LNCaP clone FGC (cell line): Measurements from ENCODE around the gene TMEM51.

Source experiments
- DNase-seq: peaks from one replicate; pipeline ENCODE4 v3.0.0-alpha.2; 2011; ENCODE audit warnings: low read depth
- H3K4me3 ChIP-seq: 2 replicates; pipeline ENCODE4 v1.5.1; 2011; ENCODE audit warnings: mild to moderate bottlenecking, low read depth, low read length, control low read depth
- TF ChIP-seq, protein P1 (sequence below): IDR thresholded peaks from 2 replicates; pipeline ENCODE4 v1.5.1; 2012; ENCODE audit warnings: mild to moderate bottlenecking; ENCODE audit not compliant: control insufficient read depth, insufficient read depth; ENCODE audit errors: extremely low read depth

The TMEM51 gene

DNA sequence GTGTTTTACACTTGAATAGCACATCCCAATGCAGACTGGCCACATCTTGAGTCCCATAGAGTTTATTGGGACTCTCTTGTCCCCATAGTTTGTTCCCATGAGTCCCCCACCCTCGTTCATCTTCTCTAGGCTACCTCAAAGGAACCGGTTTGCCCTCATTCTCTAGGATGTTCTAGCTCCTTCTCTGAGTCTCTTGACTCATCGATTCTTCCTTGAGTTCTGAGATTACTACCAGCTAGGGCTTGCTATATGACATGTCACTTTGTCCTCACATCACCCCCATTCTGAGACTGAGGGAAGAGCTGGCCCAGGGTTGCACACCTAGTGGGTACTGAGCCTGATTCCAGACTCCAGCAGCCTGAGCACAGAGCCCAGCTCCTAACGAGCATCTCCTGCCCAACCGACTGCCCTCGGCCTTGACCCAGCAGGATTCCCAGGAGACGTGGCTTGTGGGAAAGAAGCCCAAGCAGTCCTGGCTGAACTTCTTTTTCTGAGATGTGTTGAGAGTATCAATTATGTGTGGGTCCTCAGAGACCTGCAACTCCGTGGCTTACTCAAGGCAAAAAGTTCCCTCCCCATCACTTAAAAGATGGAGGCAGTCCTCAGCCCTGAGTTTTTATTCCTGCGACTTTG lies 42.0 kb downstream of the TMEM51 start:
- H3K4me3 ChIP-seq: no peak overlapping the region
- TF ChIP-seq, protein P1, sequence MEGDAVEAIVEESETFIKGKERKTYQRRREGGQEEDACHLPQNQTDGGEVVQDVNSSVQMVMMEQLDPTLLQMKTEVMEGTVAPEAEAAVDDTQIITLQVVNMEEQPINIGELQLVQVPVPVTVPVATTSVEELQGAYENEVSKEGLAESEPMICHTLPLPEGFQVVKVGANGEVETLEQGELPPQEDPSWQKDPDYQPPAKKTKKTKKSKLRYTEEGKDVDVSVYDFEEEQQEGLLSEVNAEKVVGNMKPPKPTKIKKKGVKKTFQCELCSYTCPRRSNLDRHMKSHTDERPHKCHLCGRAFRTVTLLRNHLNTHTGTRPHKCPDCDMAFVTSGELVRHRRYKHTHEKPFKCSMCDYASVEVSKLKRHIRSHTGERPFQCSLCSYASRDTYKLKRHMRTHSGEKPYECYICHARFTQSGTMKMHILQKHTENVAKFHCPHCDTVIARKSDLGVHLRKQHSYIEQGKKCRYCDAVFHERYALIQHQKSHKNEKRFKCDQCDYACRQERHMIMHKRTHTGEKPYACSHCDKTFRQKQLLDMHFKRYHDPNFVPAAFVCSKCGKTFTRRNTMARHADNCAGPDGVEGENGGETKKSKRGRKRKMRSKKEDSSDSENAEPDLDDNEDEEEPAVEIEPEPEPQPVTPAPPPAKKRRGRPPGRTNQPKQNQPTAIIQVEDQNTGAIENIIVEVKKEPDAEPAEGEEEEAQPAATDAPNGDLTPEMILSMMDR: no peak
- no peak for DNase-seq

DNA sequence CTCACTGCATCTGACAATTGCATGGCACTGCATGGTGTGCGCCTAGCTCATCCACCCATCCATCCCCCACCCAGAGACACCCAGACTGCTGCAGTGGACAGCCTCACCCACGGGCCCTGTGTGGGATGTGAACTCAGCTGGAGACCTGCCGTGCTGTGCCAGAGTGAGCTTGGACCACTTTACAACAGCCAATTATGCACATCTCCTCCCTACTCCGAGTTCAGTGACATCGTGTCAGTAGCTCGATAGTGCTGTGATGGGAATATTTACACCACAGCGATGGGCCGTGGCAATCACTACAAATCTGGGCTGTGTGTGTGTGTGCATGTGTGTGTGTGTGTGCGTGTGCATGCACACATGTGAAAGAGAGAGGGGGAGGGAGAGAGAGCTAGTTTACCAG lies 42.5 kb downstream of the TMEM51 start:
- DNase-seq: no peak
- no peak overlapping the region for H3K4me3 ChIP-seq

DNA sequence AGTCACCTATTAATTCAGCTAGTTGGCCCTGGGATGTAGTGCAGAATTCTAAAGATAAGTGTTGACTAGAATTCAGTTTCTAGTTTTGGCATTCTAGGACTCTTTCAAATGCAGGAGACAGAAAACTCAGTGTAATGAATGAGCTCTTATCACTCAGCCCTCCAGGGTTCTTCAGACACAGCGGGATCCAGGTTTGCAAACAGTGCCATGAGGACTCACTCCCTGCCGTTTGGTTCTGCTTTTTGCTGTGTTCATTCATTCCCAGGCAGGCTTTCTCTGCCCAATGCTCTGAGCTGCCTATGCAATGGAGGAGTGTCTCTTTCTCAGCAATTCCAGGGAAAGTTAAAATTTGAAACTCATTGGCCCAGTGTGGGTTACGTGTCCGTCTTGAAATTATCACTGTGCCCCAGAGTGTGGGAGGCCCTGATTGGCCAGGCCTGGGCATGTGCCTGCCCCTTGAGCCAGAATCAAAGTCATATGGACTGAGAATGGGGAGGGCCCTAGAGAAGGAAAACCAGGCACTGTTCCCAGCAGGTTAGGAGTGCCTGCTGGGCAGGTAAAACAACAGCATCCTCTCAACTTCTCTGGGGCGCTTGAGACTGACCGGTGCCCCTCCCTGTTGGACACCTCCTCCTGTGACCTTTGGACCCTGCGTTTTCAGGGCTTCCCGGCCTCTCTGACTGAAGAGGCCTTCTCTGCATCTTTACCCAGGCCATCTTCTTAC lies 43.4 kb downstream of the TMEM51 start:
- DNase-seq: no peak
- TF ChIP-seq, protein P1: no peak
- H3K4me3 ChIP-seq: no peak overlapping the region

More for the DNA sequence above, 42.5 kb downstream of the TMEM51 start:
- TF ChIP-seq, protein P1: no peak

DNA sequence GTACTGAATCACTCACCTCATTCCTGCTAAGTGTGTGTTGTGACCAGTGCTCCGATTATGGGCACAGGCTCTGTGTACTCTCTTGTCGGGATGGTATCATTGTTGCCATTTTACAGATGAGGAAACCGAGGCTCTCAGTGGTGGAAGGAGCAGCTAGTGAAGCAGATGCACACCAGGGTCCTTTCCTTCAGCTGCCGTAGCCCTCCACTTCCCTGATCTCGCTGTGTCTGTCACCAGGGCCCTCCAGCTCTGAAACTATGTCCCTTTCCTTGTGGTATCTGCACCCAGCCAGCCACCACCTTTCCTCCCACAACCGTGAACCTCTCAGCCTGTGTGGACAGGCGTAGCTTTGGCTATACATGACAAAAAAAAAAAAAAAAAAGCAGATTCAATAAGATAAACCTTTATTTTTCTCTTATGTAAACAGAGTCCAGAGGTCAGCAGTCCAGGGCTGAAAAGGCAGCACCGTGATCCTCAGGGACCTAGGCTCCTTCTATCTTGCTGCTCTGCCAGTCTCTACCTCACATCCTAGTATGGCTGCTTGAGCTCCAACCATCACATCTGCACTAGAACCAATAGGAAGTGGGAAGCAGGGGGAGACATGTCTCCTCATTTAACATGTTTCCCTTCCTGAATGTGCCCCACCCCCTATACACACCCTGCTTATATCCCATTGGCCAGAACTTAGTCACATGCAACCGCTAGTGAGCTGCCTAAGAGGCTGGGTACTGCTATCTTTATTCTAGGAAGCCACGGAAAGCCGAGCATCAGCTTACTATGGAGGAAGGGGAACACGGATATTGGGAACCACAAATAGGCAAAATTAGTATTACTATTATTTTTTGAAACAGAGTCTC lies 44.3 kb downstream of the TMEM51 start:
- TF ChIP-seq, protein P1: no peak
- DNase-seq: no peak
- H3K4me3 ChIP-seq: no peak overlapping the region

DNA sequence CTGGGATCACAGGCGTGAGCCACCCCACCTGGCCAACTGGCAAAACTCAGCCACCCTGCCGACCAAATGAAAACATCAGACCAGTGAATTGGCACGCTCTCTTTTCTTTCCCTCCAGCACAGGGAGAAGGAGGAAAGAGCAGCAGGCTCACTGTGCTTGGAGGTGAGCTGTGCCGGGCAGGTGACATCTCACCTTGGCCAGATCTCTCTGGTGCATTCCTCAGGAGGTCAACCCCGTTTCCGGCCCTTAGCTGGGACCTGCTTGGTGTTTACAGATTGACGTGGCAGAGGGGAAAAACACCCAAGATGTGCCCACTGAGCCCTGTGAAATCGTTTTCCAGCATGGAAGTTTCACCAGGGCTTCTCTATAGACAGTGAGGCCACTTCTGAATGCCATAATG lies 45.1 kb downstream of the TMEM51 start:
- H3K4me3 ChIP-seq: no peak overlapping the region
- no peak for DNase-seq
- TF ChIP-seq, protein P1: no peak

DNA sequence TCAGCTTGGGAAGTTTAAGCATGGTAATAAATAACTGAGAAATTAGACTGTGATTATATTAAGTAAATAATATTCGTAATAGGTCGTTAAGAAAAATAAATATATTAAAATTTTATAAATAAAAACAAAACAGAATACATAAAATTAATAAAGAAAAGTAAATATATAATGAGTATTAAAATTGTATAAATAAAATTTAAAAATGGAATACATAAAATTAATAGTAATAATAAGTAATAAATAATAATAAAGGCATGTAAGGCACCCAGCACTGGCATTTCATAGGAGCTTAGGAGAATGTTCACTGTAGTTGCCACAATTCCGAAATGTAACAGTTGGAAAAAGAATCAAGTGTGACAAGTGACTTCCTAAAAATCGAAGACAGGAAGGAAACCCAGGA lies 47.7 kb downstream of the TMEM51 start:
- no peak for DNase-seq
- no peak overlapping the region for H3K4me3 ChIP-seq
- TF ChIP-seq, protein P1: no peak
